IPS-20b (cell line): Measurements from ENCODE around the gene DTYMK.
A peak's percentile ranks its signal among the peaks of the same experiment; 100 is the strongest.

Experiments used
- H3K27ac ChIP-seq: one replicate; pipeline ENCODE4 v1.5.1; 2013; ENCODE audit warnings: low read length
- H3K27me3 ChIP-seq: 2 replicates; pipeline ENCODE4 v1.6.1; 2013; ENCODE audit warnings: mild to moderate bottlenecking, low read length, inconsistent platforms; ENCODE audit not compliant: insufficient read depth
- H3K36me3 ChIP-seq: 2 replicates; pipeline ENCODE4 v1.6.1; 2013; ENCODE audit warnings: low read depth, mild to moderate bottlenecking, inconsistent platforms, low read length, moderate library complexity; ENCODE audit not compliant: insufficient read depth
- H3K4me1 ChIP-seq: 2 replicates; pipeline ENCODE4 v1.6.1; 2013; ENCODE audit warnings: mild to moderate bottlenecking, control low read depth, inconsistent platforms, low read length, moderate library complexity; ENCODE audit not compliant: insufficient read depth
- H3K4me3 ChIP-seq: 2 replicates; pipeline ENCODE4 v1.5.1; 2013; ENCODE audit warnings: mild to moderate bottlenecking, low read length, inconsistent platforms
- H3K9ac ChIP-seq: 2 replicates; pipeline ENCODE4 v1.6.1; 2013; ENCODE audit warnings: low read depth, mild to moderate bottlenecking, inconsistent platforms, low read length, moderate library complexity
- H3K9me3 ChIP-seq: 2 replicates; pipeline ENCODE4 v1.6.1; 2013; ENCODE audit warnings: mild to moderate bottlenecking, low read depth, low read length, inconsistent platforms; ENCODE audit not compliant: insufficient read depth

DTYMK gene

GRCh38 chr2:241726459-241726858 lies 39.8 kb upstream of the DTYMK start:
- no peak overlapping the region for H3K27ac ChIP-seq
- no peak overlapping the region for H3K4me3 ChIP-seq
- no peaks in the 10 kb centered on the region for H3K27me3 ChIP-seq
- peaks cover 16% of the 10 kb centered on the region for H3K9me3 ChIP-seq
- no peaks in the 10 kb centered on the region for H3K4me1 ChIP-seq
- H3K36me3 ChIP-seq, result peaks cover 45% of the 10 kb centered on the region
- no peak overlapping the region for H3K9ac ChIP-seq

- Histone ChIP-seq H3K27ac (no peak overlapping the region), H3K9me3 (peaks cover 16% of the 10 kb centered on the region), H3K4me3 (no peak overlapping the region), H3K9ac (no peak overlapping the region), H3K4me1 (no peaks in the 10 kb centered on the region), H3K27me3 (no peaks in the 10 kb centered on the region), H3K36me3 (peaks cover 57% of the 10 kb centered on the region)
Observed at GRCh38 chr2:241724975-241725870, 38.6 kb upstream of the DTYMK start.

- H3K4me1 ChIP-seq, result no peaks in the 10 kb centered on the region
Observed at GRCh38 chr2:241724259-241724974, 37.8 kb upstream of the DTYMK start.

GRCh38 chr2:241722896-241723454 lies 36.4 kb upstream of the DTYMK start:
- H3K4me1 ChIP-seq, result no peaks in the 10 kb centered on the region
- H3K27ac ChIP-seq, result no peak overlapping the region
- H3K4me3 ChIP-seq, result no peak overlapping the region
- peaks cover 16% of the 10 kb centered on the region for H3K9me3 ChIP-seq
- H3K36me3 ChIP-seq, result peaks cover 77% of the 10 kb centered on the region
- no peaks in the 10 kb centered on the region for H3K27me3 ChIP-seq
- no peak overlapping the region for H3K9ac ChIP-seq

More at GRCh38 chr2:241724259-241724974, 37.8 kb upstream of the DTYMK start:
- no peak overlapping the region for H3K27ac ChIP-seq
- H3K9ac ChIP-seq, result no peak overlapping the region
- H3K36me3 ChIP-seq, result peaks cover 66% of the 10 kb centered on the region
- peaks cover 16% of the 10 kb centered on the region for H3K9me3 ChIP-seq
- H3K4me3 ChIP-seq, result no peak overlapping the region
- no peaks in the 10 kb centered on the region for H3K27me3 ChIP-seq

- Histone ChIP-seq H3K9ac (no peak overlapping the region), H3K27me3 (no peaks in the 10 kb centered on the region), H3K4me1 (no peaks in the 10 kb centered on the region), H3K36me3 (peaks cover 86% of the 10 kb centered on the region), H3K9me3 (peaks cover 16% of the 10 kb centered on the region), H3K27ac (no peak overlapping the region), H3K4me3 (no peak overlapping the region)
Observed at GRCh38 chr2:241721852-241722251, 35.2 kb upstream of the DTYMK start.

- Histone ChIP-seq H3K9ac (no peak overlapping the region), H3K4me3 (no peak overlapping the region), H3K9me3 (peaks cover 16% of the 10 kb centered on the region), H3K27ac (no peak overlapping the region), H3K27me3 (no peaks in the 10 kb centered on the region), H3K4me1 (no peaks in the 10 kb centered on the region), H3K36me3 (peaks cover 89% of the 10 kb centered on the region)
Observed at GRCh38 chr2:241720560-241720959, 33.9 kb upstream of the DTYMK start.

- Histone ChIP-seq H3K27me3 (no peaks in the 10 kb centered on the region), H3K9ac (no peak overlapping the region), H3K27ac (no peak overlapping the region), H3K36me3 (peaks cover 87% of the 10 kb centered on the region), H3K4me3 (no peak overlapping the region), H3K4me1 (no peaks in the 10 kb centered on the region), H3K9me3 (peaks cover 16% of the 10 kb centered on the region)
Observed at GRCh38 chr2:241720099-241720498, 33.5 kb upstream of the DTYMK start.

GRCh38 chr2:241719093-241719492 lies 32.5 kb upstream of the DTYMK start:
- H3K27ac ChIP-seq, result no peak overlapping the region
- peaks cover 87% of the 10 kb centered on the region for H3K36me3 ChIP-seq
- peaks cover 16% of the 10 kb centered on the region for H3K9me3 ChIP-seq
- H3K4me1 ChIP-seq, result no peaks in the 10 kb centered on the region
- no peaks in the 10 kb centered on the region for H3K27me3 ChIP-seq
- H3K9ac ChIP-seq, result no peak overlapping the region
- no peak overlapping the region for H3K4me3 ChIP-seq

- peaks cover 5% of the 10 kb centered on the region for H3K9me3 ChIP-seq
- H3K36me3 ChIP-seq, result peaks cover 89% of the 10 kb centered on the region
- no peaks in the 10 kb centered on the region for H3K27me3 ChIP-seq
- H3K9ac ChIP-seq, result no peak overlapping the region
- no peaks in the 10 kb centered on the region for H3K4me1 ChIP-seq
- no peak overlapping the region for H3K4me3 ChIP-seq
- no peak overlapping the region for H3K27ac ChIP-seq
Observed at GRCh38 chr2:241708879-241709278, 22.3 kb upstream of the DTYMK start.

- Histone ChIP-seq H3K9me3 (peaks cover 5% of the 10 kb centered on the region), H3K27me3 (no peaks in the 10 kb centered on the region), H3K27ac (no peak overlapping the region), H3K4me3 (no peak overlapping the region), H3K4me1 (no peaks in the 10 kb centered on the region), H3K36me3 (peaks cover 71% of the 10 kb centered on the region), H3K9ac (no peak overlapping the region)
Observed at GRCh38 chr2:241706537-241706936, 19.9 kb upstream of the DTYMK start.

- Histone ChIP-seq H3K4me3 (peak overlapping the region; percentile 68), H3K36me3 (peaks cover 41% of the 10 kb centered on the region), H3K4me1 (no peaks in the 10 kb centered on the region), H3K9me3 (peaks cover 5% of the 10 kb centered on the region), H3K27me3 (no peaks in the 10 kb centered on the region), H3K9ac (peak overlapping the region; percentile 55; the same call in 1 of the 2 replicates), H3K27ac (no peak overlapping the region)
Observed at GRCh38 chr2:241703032-241703604, 16.5 kb upstream of the DTYMK start.
